Tibial artery (tissue), 4 donors: Measurements from ENCODE around the gene RASGRF1.

ENCODE experiments used
- DNase-seq, 2 donors: peaks; one replicate each; pipeline ENCODE4 v3.0.0-alpha.2; 2019
- H3K27ac ChIP-seq, 2 donors: fragments of 200-600 bp; sonication (generic) in 1 of 2; 1 replicate in 1 of 2; 2 replicates in 1 of 2; pipeline ENCODE4 v1.5.1; 2018 to 2019; ENCODE audit warnings: mild to moderate bottlenecking in 1 of 2
- H3K27me3 ChIP-seq, 2 donors: fragments of 200-600 bp; sonication (generic) in 1 of 2; one replicate each; pipeline versions ENCODE4 v1.5.1 to v1.6.0; 2016 to 2019
- H3K36me3 ChIP-seq, 3 donors: fragments of 200-600 bp; sonication (generic) in 2 of 3; one replicate each; pipeline ENCODE4 v1.5.1; 2016 to 2019; ENCODE audit warnings: mild to moderate bottlenecking in 2 of 3
- H3K4me1 ChIP-seq, 4 donors: fragments of 200-600 bp; sonication (generic) in 2 of 4; 1 replicate in 3 of 4; 2 replicates in 1 of 4; pipeline ENCODE4 v1.5.1; 2016 to 2019
- H3K4me3 ChIP-seq, 2 donors: fragments of 200-600 bp; sonication (generic) in 1 of 2; 1 replicate in 1 of 2; 2 replicates in 1 of 2; pipeline ENCODE4 v1.5.1; 2018 to 2019; ENCODE audit warnings: mild to moderate bottlenecking in 2 of 2
- H3K9me3 ChIP-seq, 3 donors: fragments of 200-600 bp; sonication (generic) in 1 of 3; one replicate each; pipeline ENCODE4 v1.5.1; 2016 to 2019
- CTCF ChIP-seq, 2 experiments: fragments of 200-600 bp in 1 of 2; fragments of 450-650 bp in 1 of 2; IDR thresholded peaks; one replicate each; pipeline ENCODE4 v1.5.1; 2017 to 2019; ENCODE audit warnings: antibody characterized with exemption in 2 of 2, mild to moderate bottlenecking in 1 of 2, moderate library complexity in 1 of 2
- intact Hi-C: fragments of 100-400 bp; cut with DNase I; formaldehyde crosslinking; loops from one replicate; pipeline ENCODE4 v1.15.0; 2023; ENCODE audit warnings: low total_unique reads

Gene RASGRF1

GRCh38 chr15:79090487-79091203 lies at the start of gene RASGRF1:
TSS of gene RASGRF1 (minus strand) at chr15:79090780. CDS start at chr15:79090498, 282 bp downstream.
- Histone ChIP-seq H3K27ac (no peak within 1 kb of the TSS), H3K27me3 (peaks cover 0 to 89% of the 10 kb centered on the region in 2 donors), H3K9me3 (no peaks in the 10 kb centered on the region), H3K36me3 (no peaks in the 10 kb centered on the region), H3K4me1 (peaks cover 0 to 26% (median 22%) of the 10 kb centered on the region in 4 donors), H3K4me3 (peak within 1 kb of the TSS in 1 of 2 donors; percentile 34)
- no peak for TF ChIP-seq CTCF (IDR thresholded peaks at IDR 0.05)
- intact Hi-C loops: no loop called here
- DNase-seq: peak in 1 of 2 donors; percentile 33

- no peak for TF ChIP-seq CTCF (IDR thresholded peaks at IDR 0.05)
- intact Hi-C loops: no loop called here
- no peak overlapping the region for H3K27ac ChIP-seq
- peaks cover 0 to 18% of the 10 kb centered on the region in 2 donors for H3K27me3 ChIP-seq
- DNase-seq: no peak
- no peak overlapping the region for H3K4me3 ChIP-seq
- no peaks in the 10 kb centered on the region for H3K4me1 ChIP-seq
- no peaks in the 10 kb centered on the region for H3K9me3 ChIP-seq
- H3K36me3 ChIP-seq: no peaks in the 10 kb centered on the region
Observed at GRCh38 chr15:79136434-79137046, 46.0 kb upstream of the RASGRF1 start.

GRCh38 chr15:79133309-79133708 lies 42.7 kb upstream of the RASGRF1 start:
- no peak for DNase-seq
- TF ChIP-seq CTCF (IDR thresholded peaks at IDR 0.05): no peak
- intact Hi-C loops: no loop called here

GRCh38 chr15:79132770-79133169 lies 42.2 kb upstream of the RASGRF1 start:
- Histone ChIP-seq H3K27ac (no peak overlapping the region), H3K27me3 (peaks cover 0 to 31% of the 10 kb centered on the region in 2 donors), H3K36me3 (no peaks in the 10 kb centered on the region), H3K4me1 (no peaks in the 10 kb centered on the region), H3K9me3 (peaks cover 0 to 7% (median 0%) of the 10 kb centered on the region in 3 donors), H3K4me3 (no peak overlapping the region)
- TF ChIP-seq CTCF (IDR thresholded peaks at IDR 0.05): no peak
- DNase-seq: no peak
- intact Hi-C loops: no loop called here

More at GRCh38 chr15:79133309-79133708, 42.7 kb upstream of the RASGRF1 start:
- Histone ChIP-seq H3K4me3 (no peak overlapping the region), H3K36me3 (no peaks in the 10 kb centered on the region), H3K9me3 (peaks cover 0 to 2% (median 0%) of the 10 kb centered on the region in 3 donors), H3K4me1 (no peaks in the 10 kb centered on the region), H3K27me3 (peaks cover 0 to 35% of the 10 kb centered on the region in 2 donors), H3K27ac (no peak overlapping the region)

GRCh38 chr15:79132361-79132760 lies 41.8 kb upstream of the RASGRF1 start:
- no peak for DNase-seq

More at GRCh38 chr15:79132361-79132760, 41.8 kb upstream of the RASGRF1 start:
- H3K27me3 ChIP-seq: peaks cover 0 to 31% of the 10 kb centered on the region in 2 donors
- no peaks in the 10 kb centered on the region for H3K4me1 ChIP-seq
- intact Hi-C loops: no loop called here
- H3K27ac ChIP-seq: no peak overlapping the region
- no peak overlapping the region for H3K4me3 ChIP-seq
- H3K9me3 ChIP-seq: peaks cover 0 to 7% (median 0%) of the 10 kb centered on the region in 3 donors
- TF ChIP-seq CTCF (IDR thresholded peaks at IDR 0.05): no peak
- H3K36me3 ChIP-seq: no peaks in the 10 kb centered on the region
